Peyer's patch (tissue), 4 donors: Measurements from ENCODE around the gene ANKRD33. TPM values are rescaled to one million over a fixed set of nuclear protein-coding genes. Genes with fewer than 3 reads are reported as not detected.
A peak's percentile ranks its signal among the peaks of the same experiment; 100 is the strongest.

ENCODE experiments used
- DNase-seq, 3 donors: peaks; one replicate each; pipeline ENCODE4 v3.0.0-alpha.2; 2017 to 2019
- H3K27ac ChIP-seq, 4 donors: fragments of 200-600 bp; sonication (generic); one replicate each; pipeline ENCODE4 v1.5.1; 2016 to 2019
- H3K27me3 ChIP-seq, 2 donors: fragments of 200-600 bp; sonication (generic); one replicate each; pipeline ENCODE4 v1.5.1; 2019
- H3K36me3 ChIP-seq, 3 donors: fragments of 200-600 bp; sonication (generic); one replicate each; pipeline ENCODE4 v1.5.1; 2016 to 2019
- H3K4me1 ChIP-seq, 4 donors: fragments of 200-600 bp; sonication (generic); one replicate each; pipeline ENCODE4 v1.5.1; 2016 to 2019
- H3K4me3 ChIP-seq, 4 donors: fragments of 200-600 bp; sonication (generic); 1 replicate in 3 of 4; 2 replicates in 1 of 4; pipeline ENCODE4 v1.5.1; 2016 to 2019; ENCODE audit warnings: mild to moderate bottlenecking in 1 of 4
- H3K9me3 ChIP-seq, 4 donors: fragments of 200-600 bp; sonication (generic); one replicate each; pipeline ENCODE4 v1.5.1; 2016 to 2019; ENCODE audit warnings: mild to moderate bottlenecking in 1 of 4
- CTCF ChIP-seq, 6 experiments: fragments of 450-650 bp in 4 of 6; fragments of 200-600 bp in 2 of 6; sonication (generic) in 1 of 6; IDR thresholded peaks; one replicate each; pipeline ENCODE4 v1.5.1; 2017 to 2019; ENCODE audit warnings: antibody characterized with exemption in 6 of 6, mild to moderate bottlenecking in 3 of 6, moderate library complexity in 1 of 6
- POLR2A ChIP-seq, 2 donors: fragments of 450-650 bp; IDR thresholded peaks; one replicate each; pipeline ENCODE4 v1.5.1; 2017; ENCODE audit warnings: antibody characterized with exemption in 2 of 2, mild to moderate bottlenecking in 2 of 2, moderate library complexity in 2 of 2
- total RNA-seq, 4 donors: library from RNA; depleted of rRNA; stranded (reverse); fragments of >200 nt; gene quantifications; one replicate each; pipeline ENCODE4 v1.1.0, GENCODE V29; 2016

Gene ANKRD33
- total RNA-seq, 4 donors from 2014 or later: not detected

GRCh38 chr12:51907083-51907855 is 19.4 kb downstream of the ANKRD33 start, which contains the start of gene ACVRL1:
TSS of gene ACVRL1 (plus strand) at chr12:51907504. CDS start at chr12:51912475, 4,971 bp downstream.
- Histone ChIP-seq H3K36me3 (no peaks in the 10 kb centered on the region), H3K9me3 (no peaks in the 10 kb centered on the region), H3K27me3 (no peaks in the 10 kb centered on the region), H3K4me3 (peak within 1 kb of the TSS; percentile 35 to 78 (median 53)), H3K27ac (peak within 1 kb of the TSS; percentile 73 to 92 (median 86)), H3K4me1 (peaks cover 0 to 41% (median 3%) of the 10 kb centered on the region in 4 donors)
- TF ChIP-seq CTCF (IDR thresholded peaks at IDR 0.05) (no peak), POLR2A (IDR thresholded peaks at IDR 0.05) (no peak)
- DNase-seq: peak in 2 of 3 donors; percentile 50 to 63

GRCh38 chr12:51907856-51908425 is 20.0 kb downstream of the ANKRD33 start:
- Histone ChIP-seq H3K4me3 (peak overlapping the region; percentile 35 to 78 (median 53)), H3K27me3 (no peaks in the 10 kb centered on the region), H3K4me1 (peaks cover 0 to 44% (median 3%) of the 10 kb centered on the region in 4 donors), H3K27ac (peak overlapping the region; percentile 73 to 92 (median 86)), H3K9me3 (no peaks in the 10 kb centered on the region), H3K36me3 (no peaks in the 10 kb centered on the region)
- TF ChIP-seq CTCF (IDR thresholded peaks at IDR 0.05) (no peak), POLR2A (IDR thresholded peaks at IDR 0.05) (no peak)
- DNase-seq: peak in 1 of 3 donors; percentile 43

GRCh38 chr12:51908876-51909592 is 21.1 kb downstream of the ANKRD33 start:
- DNase-seq: peak in 1 of 3 donors; percentile 35
- TF ChIP-seq POLR2A (IDR thresholded peaks at IDR 0.05) (no peak), CTCF (IDR thresholded peaks at IDR 0.05) (no peak)
- Histone ChIP-seq H3K9me3 (no peaks in the 10 kb centered on the region), H3K27me3 (no peaks in the 10 kb centered on the region), H3K4me3 (peak overlapping the region in 1 of 4 donors; percentile 13), H3K4me1 (peaks cover 0 to 44% (median 3%) of the 10 kb centered on the region in 4 donors), H3K36me3 (no peaks in the 10 kb centered on the region), H3K27ac (peak overlapping the region in 2 of 4 donors; percentile 73 to 92)

- peaks cover 0 to 2% (median 0%) of the 10 kb centered on the region in 3 donors for H3K36me3 ChIP-seq
- H3K4me3 ChIP-seq: peak overlapping the region in 2 of 4 donors; percentile 8 to 9
- H3K27ac ChIP-seq: peak overlapping the region in 3 of 4 donors; percentile 19 to 73 (median 60)
- peaks cover 0 to 44% (median 3%) of the 10 kb centered on the region in 4 donors for H3K4me1 ChIP-seq
- no peaks in the 10 kb centered on the region for H3K9me3 ChIP-seq
- DNase-seq: peak in 1 of 3 donors; percentile 32
- H3K27me3 ChIP-seq: no peaks in the 10 kb centered on the region
- TF ChIP-seq CTCF (IDR thresholded peaks at IDR 0.05) (no peak), POLR2A (IDR thresholded peaks at IDR 0.05) (no peak)
Measured at GRCh38 chr12:51910168-51910567, 22.3 kb downstream of the ANKRD33 start.

GRCh38 chr12:51910691-51911090 is 22.8 kb downstream of the ANKRD33 start:
- Histone ChIP-seq H3K36me3 (peaks cover 0 to 7% (median 0%) of the 10 kb centered on the region in 3 donors), H3K4me1 (peaks cover 0 to 44% (median 3%) of the 10 kb centered on the region in 4 donors), H3K27me3 (no peaks in the 10 kb centered on the region), H3K9me3 (no peaks in the 10 kb centered on the region), H3K27ac (peak overlapping the region; percentile 7 to 73 (median 51)), H3K4me3 (peak overlapping the region in 1 of 4 donors; percentile 9)
- DNase-seq: peak in 1 of 3 donors; percentile 36
- no peak for TF ChIP-seq CTCF (IDR thresholded peaks at IDR 0.05)
- TF ChIP-seq POLR2A (IDR thresholded peaks at IDR 0.05): no peak
